ENCODE results near the gene RRP8.

RRP8 gene

DNA sequence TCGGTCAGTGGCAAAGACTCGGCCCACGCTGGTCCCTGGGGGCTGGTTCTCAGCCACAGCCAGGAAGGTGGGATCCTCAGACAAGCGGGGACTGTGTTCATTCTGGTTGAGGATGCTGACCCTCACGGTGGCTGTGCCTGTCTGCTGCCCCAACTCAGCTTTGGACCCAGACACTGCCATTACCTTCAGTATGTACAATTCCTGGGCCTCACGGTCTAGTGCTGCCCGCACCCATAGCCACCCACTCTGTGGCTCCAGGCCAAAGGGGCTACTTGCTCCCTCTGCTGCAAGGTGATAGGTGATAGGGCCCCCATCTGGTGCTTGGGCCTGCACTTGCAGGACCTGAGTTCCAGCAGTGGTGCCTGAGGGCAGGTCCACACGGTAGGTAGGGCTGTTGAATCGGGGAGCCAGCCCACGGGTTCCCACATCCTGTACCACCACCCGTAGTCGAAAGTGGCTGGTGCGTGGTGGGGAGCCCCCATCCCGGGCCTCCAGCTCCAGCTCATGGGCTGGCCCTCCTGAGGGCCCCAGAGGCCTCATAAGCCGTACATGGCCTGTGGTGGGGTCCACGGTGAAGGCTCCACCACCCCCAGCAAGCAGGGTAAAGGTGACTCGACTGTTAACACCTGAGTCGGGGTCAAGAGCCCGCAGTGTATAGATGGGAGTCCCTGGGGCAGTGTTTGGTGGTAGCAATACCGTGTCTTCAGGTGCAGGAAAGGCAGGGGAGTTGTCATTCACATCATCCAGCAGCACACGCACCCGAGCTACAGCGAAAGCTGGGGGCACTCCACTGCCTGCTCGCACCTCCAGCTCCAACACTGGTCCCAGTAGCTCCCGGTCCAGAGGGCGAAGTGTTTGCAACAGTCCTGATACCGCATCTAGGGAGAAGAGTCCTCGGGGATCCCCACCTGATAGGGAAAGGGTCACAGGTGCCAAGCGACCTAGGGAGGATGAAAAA is 29.0 kb upstream of the RRP8 start:
- DNase-seq, result no peak

DNA sequence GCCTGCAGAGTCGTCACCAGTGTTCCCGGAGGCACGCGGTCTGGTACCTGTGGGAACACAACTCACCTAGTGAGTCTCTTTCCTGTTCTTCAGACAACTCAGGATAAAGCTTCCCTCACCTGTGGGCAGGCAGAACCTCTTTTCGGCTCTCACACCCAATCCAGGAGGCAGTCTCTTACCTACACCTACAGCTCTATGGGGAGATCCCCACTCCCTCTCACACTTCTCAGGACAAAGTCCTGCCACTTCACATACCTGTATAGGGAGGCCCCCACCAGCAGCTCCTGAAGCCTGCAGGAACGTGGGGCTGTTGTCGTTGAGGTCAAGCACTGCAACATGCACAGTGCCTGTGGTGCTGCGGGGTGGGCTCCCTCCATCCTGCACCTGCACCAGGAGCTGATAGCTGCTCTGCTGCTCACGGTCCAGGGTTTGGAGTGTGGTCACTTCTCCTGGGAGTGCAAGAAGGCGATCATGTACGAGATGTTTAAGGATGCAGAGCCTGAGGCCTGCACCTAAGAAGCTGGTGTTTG is 28.0 kb upstream of the RRP8 start:
- DNase-seq, result no peak

DNA sequence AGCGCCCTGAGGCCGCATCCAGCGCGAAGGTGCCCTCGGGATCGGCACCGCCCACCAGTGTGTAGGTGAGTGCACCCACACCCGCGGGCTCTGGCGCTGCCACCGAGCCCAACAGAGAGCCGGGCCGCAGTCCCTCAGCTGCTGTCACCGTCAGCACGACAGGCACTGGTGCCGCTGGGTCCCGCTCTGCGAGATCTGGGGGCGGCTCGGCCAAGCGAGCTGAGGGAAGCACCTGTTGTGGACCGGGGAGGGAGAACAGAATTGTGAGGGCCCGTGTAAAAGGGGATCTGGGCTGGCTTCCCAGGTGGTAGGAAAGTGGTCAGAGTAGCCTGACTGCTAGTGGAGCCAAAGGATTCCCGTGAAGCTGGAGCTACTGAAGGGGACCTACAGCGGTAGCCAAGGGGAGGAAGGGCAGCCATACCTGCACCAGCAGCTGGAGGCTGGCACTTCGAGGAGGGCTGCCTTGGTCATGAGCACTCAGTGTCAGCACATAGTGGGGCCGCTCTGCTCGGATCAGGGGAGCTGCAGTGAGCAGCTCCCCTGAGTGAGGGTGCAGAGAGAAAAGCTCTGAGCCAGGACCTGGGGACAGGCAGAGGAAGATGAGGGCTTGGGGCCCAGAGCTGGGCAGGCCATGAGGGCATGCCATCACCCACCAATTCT is 27.3 kb upstream of the RRP8 start:
- no peak for DNase-seq

DNA sequence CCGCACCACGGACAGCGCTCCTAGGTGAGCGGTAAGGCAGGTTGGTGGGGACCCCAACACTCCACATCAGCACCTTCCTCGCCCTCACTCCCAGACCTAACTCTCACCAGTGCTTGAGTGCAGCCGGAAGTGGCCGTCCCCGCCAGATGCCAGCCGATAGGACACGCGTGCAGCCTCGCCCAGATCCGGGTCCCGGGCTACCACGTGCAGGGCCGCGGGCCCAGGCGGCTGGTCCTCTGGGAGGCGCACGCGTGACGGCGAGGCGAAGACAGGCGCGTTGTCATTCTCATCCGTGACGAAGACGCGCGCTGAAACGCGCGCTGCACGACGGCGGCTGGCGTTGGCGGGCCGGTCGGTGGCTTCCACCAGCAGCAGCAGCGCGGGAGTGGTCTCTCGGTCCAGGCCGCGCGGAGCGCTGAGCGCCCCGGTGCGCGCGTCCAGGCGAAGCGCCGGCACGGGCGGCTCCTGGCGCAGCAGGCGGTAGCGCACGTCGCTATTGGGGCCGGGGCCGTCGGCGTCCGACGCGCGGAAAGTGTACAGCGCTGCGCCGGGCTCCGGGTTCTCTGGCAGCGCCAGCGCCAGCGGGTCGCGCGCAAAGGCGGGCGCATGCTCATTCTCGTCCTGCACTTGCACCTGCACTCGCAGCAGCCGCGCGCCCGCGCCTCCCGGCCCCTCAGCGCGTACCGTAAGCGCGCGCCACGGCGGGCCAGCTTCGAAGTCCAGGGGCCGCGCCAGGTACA is 26.6 kb upstream of the RRP8 start:
- DNase-seq, result no peak

DNA sequence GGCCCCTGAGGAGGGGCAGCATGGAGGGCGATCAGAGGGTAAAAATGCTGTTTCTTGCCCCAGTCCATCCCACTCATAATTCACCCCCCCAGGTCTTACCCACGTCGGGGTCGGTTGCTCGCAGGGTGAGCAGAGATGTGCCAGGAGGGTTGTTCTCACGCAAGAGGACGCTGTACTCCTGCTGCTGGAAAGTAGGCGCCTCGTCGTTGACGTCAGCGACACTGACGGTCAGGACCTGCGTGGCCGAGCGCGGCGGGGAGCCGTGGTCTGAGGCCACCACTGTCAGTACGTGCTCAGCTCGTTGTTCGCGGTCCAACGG is 26.1 kb upstream of the RRP8 start:
- no peak for DNase-seq

DNA sequence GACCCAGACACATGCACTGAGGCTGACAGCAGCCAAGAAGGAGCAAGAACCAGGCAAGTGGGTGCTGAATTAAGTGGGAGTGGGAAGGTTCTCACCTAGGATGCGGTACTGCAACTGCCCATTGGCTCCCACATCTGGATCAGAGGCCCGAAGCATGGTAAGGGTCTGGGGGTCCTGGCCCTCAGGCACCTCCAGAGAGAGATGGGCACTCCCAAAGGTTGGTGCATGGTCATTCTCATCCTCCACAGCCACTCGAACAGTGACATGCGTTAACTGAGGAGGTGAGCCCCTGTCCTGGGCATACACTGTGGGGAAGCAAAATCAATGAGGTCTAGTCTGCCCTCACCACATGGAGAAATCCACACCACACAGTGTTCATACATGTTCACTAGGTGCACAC is 25.1 kb upstream of the RRP8 start:
- no peak for DNase-seq

DNA sequence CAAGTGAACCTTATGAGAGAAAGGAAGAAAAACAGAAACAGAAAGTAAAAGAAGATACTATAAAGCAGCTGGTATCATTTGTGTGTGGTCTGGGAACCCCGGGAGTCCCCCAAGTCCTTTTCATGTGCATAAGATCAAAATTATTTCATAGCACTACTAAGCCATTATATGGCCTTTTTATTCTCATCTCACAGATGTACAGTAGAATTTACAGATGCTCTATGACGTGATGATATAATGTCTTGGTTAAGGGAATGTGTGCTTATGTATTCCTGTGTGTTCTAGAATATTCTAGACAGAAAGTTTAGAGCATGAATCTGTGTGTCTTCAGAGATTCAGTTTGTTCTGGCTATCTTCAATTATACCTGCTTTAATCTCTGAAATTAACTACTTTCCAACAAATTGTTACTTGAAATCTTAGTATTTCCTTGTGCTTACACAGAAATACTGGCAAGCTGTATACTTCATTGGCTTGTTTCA is 24.4 kb upstream of the RRP8 start:
- DNase-seq, result no peak

DNA sequence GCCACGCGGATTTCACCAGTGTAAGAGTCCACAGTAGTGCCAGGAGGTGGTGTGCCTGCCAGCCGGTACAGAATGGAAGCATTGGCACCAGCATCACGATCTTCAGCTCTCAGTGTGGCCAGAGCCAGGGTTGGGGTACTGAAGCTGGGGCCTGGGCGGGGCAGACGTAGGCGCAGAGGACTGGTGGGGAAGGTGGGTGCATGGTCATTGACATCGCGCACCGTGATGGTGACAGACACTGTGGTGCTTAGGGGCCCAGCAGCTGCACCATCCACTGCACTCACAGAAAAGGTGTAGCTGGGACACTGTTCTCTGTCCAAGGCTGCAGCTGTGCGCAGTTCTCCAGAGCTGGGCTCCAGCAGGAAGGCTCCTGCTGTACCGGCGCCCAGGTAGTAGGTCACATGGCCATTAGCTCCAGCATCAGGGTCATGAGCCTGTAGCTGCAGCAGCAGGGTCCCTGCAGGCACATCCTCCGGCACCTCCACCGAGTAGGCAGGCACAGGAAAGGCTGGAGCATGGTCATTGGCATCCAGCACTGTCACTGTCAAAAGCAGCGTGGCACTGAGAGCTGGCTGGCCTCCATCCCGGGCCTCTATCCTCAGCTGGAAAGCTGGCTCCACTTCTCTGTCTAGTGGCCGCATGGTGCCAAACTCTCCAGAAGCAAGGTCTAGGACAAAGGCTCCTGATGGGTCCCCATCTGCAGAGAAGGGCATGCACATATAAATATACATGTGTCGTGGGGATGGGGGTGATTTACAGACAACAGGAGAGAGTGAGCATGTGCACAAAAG is 23.8 kb upstream of the RRP8 start:
- no peak for DNase-seq

DNA sequence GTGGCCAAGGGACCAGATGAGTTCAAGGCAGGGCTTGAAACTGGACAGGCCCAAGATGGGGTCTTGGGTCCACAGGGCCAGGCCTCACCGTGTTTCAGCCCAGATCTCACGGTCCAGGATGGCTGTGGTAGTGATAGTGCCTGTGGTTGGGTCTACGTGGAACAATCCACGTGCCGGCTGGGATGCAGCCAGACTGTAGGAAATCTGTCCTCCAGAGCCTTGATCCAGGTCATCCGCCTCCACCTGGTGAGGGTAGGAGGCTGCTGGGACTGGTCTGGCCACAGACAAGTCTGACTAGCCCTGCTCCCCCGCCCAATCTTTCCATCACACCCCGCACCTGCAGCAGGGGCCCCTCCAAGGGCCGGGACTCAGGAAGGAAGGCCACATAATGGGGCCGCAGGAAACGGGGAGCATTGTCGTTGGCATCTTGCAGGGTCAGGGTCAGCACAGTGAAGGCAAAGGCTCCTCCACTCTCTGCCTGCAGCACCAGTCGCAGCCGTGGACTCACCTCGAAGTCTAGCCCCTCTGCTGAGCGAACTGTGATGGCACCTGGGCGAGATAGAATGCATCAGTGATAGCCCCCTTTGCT is 22.5 kb upstream of the RRP8 start:
- DNase-seq, result no peak

DNA sequence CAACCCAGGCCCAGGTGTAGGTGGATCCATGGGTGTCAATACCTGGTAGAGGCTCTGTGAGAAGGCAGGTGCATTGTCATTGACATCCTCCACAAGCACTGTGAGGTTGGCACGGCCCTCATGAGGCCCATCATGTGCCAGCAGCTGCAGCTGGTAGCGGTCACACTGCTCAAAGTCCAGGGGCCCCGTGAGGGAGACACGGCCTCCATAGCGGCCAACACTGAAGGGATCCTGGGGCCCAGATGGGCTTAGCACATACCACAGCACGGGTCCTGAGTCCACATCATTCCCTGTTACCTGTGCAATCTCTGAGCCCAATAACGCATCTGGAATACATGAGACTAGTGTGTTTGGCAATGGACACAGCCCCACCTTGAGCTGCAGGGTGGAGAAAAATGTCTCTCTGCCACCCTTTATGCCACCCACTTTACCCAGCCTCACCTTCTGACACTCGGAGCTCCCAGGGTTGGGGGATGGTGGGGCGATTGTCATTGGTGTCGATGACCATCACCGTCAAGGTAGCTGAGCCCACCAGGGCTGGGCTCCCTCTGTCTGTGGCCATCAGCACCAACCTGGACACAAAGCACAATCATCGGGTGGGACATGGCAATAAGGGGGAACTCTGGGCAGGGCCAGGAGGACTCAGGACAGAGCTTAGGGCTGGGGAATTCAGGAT is 21.9 kb upstream of the RRP8 start:
- no peak for DNase-seq

DNA sequence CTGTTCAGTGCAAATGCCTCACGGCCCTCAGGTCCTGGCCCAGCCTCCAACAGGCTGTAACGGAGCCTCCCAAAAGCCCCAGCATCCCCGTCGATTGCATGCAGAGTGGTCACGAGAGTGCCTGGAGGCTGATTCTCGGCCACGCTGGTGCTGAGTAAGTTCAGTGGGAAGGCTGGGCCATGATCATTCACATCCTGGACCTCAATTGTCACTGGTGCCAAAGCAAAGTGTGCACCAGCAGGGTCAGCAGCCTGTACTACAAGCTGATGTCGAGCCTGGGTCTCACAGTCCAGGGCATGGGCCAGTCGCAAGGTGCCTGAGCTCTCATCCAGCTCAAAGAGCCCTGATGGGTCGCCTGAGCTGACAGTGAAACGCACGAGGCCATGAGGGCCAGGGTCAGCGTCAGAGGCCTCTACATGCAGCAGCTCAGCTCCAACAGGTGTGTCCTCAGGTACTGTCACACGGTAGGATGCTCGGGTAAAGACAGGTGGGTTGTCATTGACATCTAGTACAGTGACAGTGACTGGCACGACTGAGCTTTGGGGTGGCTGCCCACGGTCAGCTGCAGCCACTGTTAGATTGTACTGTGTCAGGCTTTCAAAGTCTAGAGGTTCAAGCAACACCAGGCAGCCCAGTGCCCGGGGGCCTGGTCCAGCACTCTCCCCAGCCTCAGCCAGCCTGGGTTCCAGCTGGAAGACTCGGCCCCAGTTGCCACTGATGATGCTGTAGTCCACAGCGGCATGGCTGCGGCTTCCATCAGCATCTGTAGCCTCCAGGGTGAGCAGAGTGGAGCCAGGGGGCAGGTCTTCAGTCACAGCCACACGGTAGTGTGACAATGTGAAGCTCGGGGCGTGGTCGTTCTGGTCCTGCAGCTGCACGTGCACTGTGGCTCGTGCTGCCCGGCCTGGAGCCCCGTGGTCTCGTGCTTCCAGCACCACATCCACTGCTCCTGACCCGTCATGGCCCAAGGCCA is 20.3 kb upstream of the RRP8 start:
- DNase-seq, result no peak

DNA sequence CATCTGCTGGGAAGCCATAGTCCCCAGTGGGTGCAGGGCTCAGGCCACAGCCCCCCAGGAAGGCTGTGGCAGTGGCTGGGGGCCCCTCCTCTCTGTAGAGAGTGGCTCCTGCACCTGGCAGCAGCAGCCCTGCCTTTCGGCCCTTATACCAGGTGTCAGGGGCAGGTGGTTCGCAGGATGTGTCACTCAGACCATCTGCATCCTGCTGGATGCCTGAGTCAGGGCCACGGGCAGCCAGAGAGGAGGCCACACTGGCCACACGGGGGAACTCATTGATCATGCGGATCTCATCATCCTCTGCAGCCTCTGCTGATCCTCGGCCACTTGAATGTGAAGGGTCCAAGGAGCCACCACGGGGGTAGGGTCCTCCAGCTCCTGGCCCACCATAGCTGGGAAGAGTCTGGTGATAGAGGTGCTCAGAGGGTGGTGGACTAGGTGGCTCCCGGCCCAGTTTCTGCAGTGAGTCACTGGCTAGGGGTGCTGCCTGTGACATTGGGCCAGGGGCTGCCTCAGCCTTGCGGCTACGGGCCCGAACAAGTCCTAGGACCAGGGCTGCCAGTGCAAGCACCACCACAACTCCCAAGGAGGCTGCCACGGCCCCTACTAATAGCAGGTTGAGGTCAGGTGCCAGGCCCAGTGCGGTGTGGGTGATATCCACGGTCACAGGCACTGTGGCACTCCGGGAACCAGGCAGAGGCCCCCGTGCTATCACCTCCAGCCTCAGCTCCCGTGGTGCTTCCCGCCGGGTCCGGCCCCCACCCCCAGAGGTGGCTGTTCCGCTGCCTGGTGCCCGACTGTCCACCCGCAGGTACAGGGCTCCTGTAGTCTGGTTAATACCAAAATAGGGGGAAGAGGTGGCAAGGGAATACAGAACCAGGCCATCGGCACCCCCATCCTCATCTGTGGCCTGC is 19.1 kb upstream of the RRP8 start:
- no peak for DNase-seq

DNA sequence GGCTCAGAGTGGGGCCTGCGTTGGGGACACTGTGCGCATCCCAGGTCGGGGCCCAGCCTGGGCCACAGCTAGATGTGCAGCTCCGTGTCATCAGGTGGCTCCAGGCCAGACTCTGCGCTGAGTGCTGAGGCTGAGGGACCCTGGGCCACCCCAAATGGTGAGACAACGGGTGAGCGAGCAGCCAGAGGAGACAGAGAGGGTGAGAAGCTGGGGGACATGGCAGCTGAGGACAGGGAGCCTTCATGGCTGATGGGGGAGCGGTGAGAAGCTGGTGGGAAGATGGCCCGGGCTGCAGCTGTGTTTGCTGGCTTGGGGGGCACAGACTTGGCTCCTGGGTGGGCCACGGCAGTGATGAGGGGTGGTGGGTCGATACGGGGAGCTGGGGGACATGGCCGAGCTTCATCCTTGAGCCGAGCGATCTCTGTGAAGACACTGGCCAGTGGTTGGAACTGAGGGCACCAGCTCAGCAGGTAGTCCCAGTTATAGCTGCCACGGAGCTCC is 18.3 kb upstream of the RRP8 start:
- no peak for DNase-seq

DNA sequence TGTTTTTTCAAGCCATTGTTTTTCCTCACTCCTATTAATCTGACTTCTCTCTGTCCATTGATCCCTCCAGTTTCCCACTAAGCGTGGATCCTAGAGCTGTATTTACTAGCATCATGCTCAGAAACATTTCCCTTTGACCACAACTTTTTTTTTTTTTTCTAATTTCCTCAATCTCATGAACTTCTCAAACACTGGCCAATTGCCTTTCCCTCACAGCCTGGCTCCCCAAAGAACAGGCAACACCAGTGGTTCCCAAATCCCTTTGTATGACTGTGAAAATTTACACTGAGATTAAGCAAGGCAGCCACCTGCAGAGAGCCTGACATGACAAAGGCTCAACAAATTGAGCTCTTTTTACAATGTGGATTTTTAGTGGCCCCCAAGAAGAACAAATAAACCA is 17.2 kb upstream of the RRP8 start:
- no peak for DNase-seq

DNA sequence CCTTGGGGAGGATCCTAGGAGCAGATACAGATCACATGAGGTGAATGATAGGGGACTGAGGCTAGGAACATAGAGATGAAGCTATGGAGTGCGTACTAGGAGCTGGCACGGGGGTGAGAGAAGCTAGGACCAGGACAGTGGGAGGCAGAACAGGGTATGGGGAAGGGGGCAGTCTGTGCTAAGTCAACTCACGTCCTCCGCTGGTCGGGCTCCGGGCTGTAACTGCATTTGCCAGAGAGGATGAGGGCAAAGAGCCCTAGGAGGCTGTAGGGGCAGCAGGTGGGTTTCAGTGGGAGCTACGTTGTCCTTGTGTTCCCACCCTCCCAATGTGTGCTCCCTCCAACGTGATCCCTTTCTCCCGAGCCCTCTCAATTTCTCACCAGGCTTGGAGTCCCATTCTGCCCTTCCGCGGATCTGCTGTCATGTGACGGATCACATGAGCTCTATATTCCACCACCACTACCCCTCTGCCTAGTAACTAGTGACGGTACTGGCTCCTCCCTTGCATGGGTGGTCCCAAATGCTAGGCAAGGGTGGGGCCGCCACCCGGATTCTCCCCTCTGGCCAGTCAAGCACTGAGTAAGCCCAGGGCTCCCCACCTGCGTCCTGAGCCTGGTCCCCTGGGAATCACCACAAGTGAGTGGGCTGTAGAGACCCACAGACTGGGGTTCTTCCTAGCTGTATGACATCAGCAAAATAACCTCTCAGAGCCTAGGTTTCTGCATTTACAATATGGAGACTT is 15.8 kb upstream of the RRP8 start, which contains the start of gene TPP1:
Gene TPP1 (minus strand): TSS at position 419 of the 742 bp plus-strand sequence. CDS start 22 bp downstream, at position 397.
- DNase-seq, result peak; percentile 76

DNA sequence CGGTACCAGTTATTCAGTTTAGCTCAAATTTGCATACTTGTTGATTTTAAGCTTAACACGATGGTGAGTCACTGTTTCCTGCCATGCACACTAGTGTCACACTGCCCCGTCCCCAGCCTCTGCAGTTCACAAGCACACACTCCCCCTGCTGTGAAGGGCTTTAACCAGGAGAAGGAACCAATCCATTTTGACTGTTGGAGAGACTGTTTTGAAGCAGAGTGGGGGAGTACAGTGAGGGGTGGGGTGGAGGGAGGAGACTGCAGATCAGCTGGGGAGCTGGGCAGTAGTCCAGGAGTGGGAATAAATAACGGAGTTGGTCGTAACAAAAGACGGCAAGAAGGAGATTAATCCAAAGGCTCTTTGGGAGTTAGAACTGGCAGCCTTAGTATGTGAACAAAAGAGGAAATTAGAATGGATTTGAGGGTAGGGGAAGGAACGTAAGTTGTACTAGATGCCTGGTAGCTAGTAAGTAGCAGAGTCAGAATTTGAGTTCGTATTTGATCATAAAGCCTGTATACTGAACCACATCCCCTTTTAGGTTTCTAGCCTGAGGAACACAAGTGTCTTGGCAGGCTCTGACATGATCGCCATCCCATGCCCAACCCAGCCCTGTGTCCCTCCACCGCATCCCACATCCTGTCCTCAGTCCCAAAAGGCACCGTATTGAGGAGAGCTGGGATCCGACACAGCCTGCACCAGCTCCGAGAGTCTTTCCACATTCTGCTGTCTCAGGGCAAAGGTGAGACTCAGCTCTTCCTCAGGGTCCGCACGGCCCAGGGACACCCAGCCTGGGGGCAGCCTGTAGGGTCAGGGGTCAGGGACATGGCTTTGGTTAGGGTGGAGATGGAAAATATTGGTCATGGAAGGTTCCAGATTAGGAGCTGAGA is 14.9 kb upstream of the RRP8 start:
- DNase-seq, result no peak

DNA sequence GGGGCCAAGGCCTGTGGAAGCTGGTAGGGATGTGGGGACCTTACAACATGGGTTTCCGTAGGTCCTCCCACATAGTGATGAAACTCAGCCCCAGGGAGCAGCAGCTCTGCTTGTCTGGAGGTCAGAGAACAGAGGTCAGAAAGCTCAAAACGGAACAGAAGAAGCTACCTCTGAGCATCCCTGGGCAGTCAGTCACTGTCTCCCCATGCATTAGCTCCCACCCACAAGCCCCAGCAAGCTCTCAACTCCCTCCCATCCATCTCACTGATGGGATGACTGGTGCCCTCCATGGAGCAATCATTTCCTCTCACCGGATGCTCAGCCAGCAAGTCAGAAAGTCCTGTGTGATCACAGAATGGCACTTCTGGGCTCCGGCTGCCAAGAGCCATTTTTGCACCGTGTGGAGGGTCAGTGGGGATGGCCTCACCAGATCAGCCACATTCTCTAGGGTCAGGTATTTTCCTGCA is 13.9 kb upstream of the RRP8 start:
- DNase-seq, result no peak
